ENCODE data around the gene B3GALNT1.

Gene B3GALNT1

DNA sequence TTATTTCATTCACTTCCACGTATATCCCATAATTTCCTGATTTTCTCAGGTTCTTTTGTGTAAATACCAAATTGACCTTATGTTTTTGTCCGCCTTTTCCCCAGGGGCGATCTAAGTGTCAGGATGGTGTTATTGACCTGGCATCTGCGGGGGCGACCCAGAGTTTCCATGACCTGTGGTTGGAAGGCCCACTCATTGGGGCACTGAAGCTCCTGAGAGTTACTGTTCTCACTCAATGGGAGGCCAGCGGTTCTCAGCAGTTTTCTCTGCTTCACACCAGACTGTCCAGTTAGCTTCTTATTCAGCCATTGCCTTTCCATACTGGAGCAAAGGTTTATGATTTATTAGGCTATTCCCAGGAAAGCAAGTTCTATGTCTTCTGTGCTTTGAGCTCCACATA, 53.3 kb downstream of the B3GALNT1 start:
- TF ChIP-seq, protein P1, sequence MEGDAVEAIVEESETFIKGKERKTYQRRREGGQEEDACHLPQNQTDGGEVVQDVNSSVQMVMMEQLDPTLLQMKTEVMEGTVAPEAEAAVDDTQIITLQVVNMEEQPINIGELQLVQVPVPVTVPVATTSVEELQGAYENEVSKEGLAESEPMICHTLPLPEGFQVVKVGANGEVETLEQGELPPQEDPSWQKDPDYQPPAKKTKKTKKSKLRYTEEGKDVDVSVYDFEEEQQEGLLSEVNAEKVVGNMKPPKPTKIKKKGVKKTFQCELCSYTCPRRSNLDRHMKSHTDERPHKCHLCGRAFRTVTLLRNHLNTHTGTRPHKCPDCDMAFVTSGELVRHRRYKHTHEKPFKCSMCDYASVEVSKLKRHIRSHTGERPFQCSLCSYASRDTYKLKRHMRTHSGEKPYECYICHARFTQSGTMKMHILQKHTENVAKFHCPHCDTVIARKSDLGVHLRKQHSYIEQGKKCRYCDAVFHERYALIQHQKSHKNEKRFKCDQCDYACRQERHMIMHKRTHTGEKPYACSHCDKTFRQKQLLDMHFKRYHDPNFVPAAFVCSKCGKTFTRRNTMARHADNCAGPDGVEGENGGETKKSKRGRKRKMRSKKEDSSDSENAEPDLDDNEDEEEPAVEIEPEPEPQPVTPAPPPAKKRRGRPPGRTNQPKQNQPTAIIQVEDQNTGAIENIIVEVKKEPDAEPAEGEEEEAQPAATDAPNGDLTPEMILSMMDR (IDR thresholded peaks at IDR 0.05; ENCODE audit: insufficient read depth, low read length, poor library complexity, severe bottlenecking) = no peak
- no peaks in the 10 kb centered on the region for H3K27me3 ChIP-seq (replicated peaks; ENCODE audit: control insufficient read depth, insufficient read depth, low read length)
- H3K36me3 ChIP-seq (ENCODE audit: control insufficient read depth, insufficient read depth, low read length) = no peaks in the 10 kb centered on the region
- no peak for DNase-seq (ENCODE audit: extremely low read depth, insufficient read length)
- no peak overlapping the region for H3K4me3 ChIP-seq (replicated peaks; ENCODE audit: low read depth, low read length)

DNA sequence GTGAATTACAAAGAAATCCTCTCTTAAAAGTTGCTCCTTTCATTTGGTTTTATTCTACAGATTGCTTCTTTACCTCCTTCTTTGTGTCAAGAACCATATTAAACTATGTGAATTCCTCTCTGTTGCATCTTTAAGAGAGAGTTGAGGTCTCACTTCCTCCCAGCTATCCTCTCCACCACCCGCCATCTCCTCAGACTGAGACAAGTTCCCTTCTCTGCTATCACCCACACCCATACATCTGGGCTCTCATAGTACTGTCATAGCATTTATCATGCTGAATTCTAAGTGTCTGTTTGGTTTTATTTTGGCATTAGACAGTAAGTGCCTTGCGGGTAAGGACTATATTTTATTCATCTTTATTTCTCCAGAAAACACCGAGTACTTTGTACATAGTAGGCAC, 54.2 kb downstream of the B3GALNT1 start:
- Histone ChIP-seq H3K36me3 (ENCODE audit: control insufficient read depth, insufficient read depth, low read length) (no peaks in the 10 kb centered on the region), H3K27me3 (replicated peaks; ENCODE audit: control insufficient read depth, insufficient read depth, low read length) (no peaks in the 10 kb centered on the region), H3K4me3 (replicated peaks; ENCODE audit: low read depth, low read length) (no peak overlapping the region)
- DNase-seq (ENCODE audit: extremely low read depth, insufficient read length) = no peak
- TF ChIP-seq, protein P1 (IDR thresholded peaks at IDR 0.05; ENCODE audit: insufficient read depth, low read length, poor library complexity, severe bottlenecking) = no peak

DNA sequence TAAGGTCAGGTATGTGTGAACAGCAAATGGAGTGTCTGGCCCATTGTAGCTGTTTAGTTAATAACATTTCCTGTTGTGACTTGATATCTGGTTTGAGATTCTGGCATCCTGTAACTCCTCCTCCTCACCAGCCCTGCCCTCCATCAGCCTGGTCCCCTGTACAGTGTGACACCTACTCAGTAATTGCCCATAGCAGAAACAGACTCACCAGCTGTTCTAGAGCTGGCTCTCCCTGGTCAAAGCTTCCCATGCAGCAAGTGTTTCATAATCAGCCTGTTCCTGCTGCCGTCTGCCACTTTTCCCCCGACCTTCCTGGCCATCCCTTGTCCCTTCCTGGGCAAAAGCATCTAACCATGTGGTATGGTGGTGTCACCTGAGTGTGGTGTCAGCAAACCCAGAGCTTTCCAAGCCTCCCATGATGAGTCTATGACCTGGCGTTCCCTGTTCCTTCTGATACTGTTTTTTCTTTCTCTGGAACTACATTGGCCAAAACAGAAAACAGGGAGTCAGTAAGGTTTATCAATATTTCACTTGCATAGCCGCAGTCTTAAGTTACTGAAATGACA, 55.4 kb downstream of the B3GALNT1 start:
- no peak for DNase-seq (ENCODE audit: extremely low read depth, insufficient read length)
- H3K27me3 ChIP-seq (replicated peaks; ENCODE audit: control insufficient read depth, insufficient read depth, low read length) = no peaks in the 10 kb centered on the region

DNA sequence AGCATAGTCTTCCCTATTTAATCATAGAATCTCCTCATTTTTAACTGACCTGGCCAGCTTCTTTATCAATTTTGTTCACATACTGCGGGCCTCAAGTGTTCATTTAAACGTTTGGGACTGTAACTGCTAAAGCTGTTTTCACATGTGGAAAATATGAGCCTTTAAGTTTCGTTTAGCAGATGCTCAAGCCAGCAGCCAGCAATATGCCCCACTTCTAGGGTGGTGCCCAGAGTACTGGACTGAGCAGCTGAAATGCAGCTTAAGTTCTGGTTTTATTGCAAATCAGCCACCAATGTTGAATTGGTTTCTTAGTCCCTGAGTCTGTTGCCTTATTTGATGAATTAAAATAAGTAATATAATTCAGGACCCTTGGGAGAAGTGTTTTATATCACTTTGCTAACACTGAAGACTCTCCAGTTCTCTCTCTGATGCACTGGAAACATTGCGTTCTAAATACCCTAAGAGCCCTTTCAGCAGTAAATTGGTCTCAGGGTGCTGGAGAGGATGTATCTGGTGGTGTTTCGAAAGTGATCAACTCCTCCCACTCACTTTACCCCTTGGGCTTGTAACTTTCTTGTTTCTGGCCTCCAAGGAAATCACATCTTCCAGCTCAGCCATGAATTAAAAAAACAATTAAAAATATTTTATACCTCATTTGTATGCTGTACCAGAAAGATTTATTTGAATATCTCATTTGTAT, 61.7 kb downstream of the B3GALNT1 start:
- Histone ChIP-seq H3K27me3 (replicated peaks; ENCODE audit: control insufficient read depth, insufficient read depth, low read length) (no peaks in the 10 kb centered on the region), H3K4me3 (replicated peaks; ENCODE audit: low read depth, low read length) (no peak overlapping the region), H3K36me3 (ENCODE audit: control insufficient read depth, insufficient read depth, low read length) (no peaks in the 10 kb centered on the region)
- DNase-seq (ENCODE audit: extremely low read depth, insufficient read length) = no peak
- TF ChIP-seq, protein P1 (IDR thresholded peaks at IDR 0.05; ENCODE audit: insufficient read depth, low read length, poor library complexity, severe bottlenecking) = no peak

More for the DNA sequence above, 55.4 kb downstream of the B3GALNT1 start:
- TF ChIP-seq, protein P1 (IDR thresholded peaks at IDR 0.05; ENCODE audit: insufficient read depth, low read length, poor library complexity, severe bottlenecking) = no peak
- Histone ChIP-seq H3K4me3 (replicated peaks; ENCODE audit: low read depth, low read length) (no peak overlapping the region), H3K36me3 (ENCODE audit: control insufficient read depth, insufficient read depth, low read length) (no peaks in the 10 kb centered on the region)

DNA sequence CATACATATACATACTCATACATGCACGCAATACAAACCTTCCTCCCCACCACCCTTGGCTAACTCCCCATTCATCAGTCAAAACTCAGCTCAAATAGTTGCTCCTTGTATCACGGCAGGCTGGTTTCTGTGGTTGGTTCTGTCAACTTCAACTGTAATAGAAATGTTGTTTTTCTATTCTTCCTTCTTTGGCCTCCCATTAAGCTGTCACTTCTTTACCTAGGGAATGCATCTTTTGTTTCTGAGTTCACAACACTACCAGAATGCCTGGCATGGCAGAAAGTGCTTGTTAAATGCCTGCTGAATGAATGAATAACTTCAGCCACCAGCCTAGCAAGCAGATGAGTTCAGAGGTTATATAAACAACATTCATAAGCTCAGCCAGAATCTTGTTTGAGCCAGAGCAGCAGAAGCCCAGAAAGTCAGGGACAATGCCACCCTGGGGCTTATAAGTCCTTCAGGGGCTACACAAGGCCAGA, 63.1 kb downstream of the B3GALNT1 start:
- DNase-seq (ENCODE audit: extremely low read depth, insufficient read length) = peak; percentile 23

More for the DNA sequence above, 63.1 kb downstream of the B3GALNT1 start:
- Histone ChIP-seq H3K27me3 (replicated peaks; ENCODE audit: control insufficient read depth, insufficient read depth, low read length) (no peaks in the 10 kb centered on the region), H3K4me3 (replicated peaks; ENCODE audit: low read depth, low read length) (no peak overlapping the region), H3K36me3 (ENCODE audit: control insufficient read depth, insufficient read depth, low read length) (no peaks in the 10 kb centered on the region)
- TF ChIP-seq, protein P1 (IDR thresholded peaks at IDR 0.05; ENCODE audit: insufficient read depth, low read length, poor library complexity, severe bottlenecking) = no peak
